ENCODE results near the gene TMEM187. TPM values are rescaled to one million over a fixed set of nuclear protein-coding genes. Genes with fewer than 3 reads are reported as not detected.

Gene TMEM187
- total RNA-seq, 2 experiments from 2014 or later: 1.4 to 4.5 TPM

DNA sequence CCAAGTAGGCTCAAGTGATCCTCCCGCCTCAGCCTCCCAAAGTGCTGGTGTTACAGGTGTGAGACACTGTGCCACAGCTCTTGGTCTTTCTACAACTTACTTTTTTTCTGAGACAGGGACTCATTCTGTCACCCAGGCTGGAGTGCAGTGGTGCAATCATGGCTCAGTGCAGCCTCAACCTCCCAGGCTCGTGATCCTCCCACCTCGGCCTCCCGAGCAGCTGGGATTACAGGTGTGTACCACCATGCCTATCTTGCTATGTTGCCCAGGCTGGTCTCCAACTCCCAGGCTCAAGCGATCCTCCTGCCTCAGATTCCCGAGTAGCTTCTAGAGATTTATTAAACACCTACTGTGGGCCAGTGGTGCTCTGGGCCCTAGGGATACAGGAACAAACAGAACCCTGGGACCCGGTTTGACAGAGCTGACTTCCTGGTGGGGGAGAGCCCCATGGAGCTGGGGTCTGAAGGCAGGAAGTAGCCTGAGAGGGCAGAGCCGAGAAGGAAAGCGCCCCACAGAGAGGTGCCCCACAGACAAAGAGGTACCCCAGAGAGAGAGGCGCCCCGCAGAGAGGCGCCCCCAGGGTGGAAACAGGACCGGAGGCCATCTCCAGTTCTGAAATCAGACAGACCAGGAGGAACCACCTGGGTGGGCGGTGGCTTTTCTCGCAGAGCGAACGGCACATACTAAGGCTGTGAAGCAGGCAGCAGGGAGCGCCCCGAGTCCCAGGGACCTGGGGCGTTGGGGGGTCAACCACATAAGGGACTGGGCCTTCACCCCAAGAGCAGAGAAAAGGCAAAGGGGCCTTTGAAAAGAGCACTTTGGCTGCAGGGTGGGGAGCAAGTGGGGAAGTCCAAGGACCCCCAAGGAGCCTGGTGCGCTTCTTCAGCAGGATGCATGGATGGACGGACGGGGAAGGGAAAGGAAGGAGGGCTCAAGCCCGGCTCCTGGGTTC is 42.2 kb downstream of the TMEM187 start:
- no TSS peak for BruUV-seq (replicated peaks)
- CTCF ChIA-PET (ENCODE audit: unreplicated experiment): no interaction called here
- Histone ChIP-seq H2AFZ (ENCODE audit: low read length) (no peak overlapping the region), H3K4me1 (ENCODE audit: insufficient read depth, low read length, poor library complexity, severe bottlenecking) (peaks cover 8% of the 10 kb centered on the region), H3K36me3 (ENCODE audit: insufficient read depth, low read length) (peaks cover 77% of the 10 kb centered on the region), H3K4me3 (ENCODE audit: low read depth, low read length, poor library complexity, severe bottlenecking) (no peak overlapping the region), H3K4me2 (ENCODE audit: low read length) (no peak overlapping the region), H3K79me2 (ENCODE audit: insufficient read depth, low read depth, low read length) (no peaks in the 10 kb centered on the region; the same call in 1 of the 2 replicates), H3K9me3 (ENCODE audit: low read length) (no peaks in the 10 kb centered on the region), H4K20me1 (ENCODE audit: insufficient read depth, low read length) (no peaks in the 10 kb centered on the region), H3K27ac (ENCODE audit: low read depth, low read length, poor library complexity, severe bottlenecking) (no peak overlapping the region), H3K9me2 (ENCODE audit: insufficient read depth, low read length) (no peaks in the 10 kb centered on the region)
- intact Hi-C loops (cut with micrococcal nuclease; ENCODE audit: unreplicated experiment): no loop called here
- no peak for DNase-seq (ENCODE audit: low spot score)
- TF ChIP-seq, protein P1, sequence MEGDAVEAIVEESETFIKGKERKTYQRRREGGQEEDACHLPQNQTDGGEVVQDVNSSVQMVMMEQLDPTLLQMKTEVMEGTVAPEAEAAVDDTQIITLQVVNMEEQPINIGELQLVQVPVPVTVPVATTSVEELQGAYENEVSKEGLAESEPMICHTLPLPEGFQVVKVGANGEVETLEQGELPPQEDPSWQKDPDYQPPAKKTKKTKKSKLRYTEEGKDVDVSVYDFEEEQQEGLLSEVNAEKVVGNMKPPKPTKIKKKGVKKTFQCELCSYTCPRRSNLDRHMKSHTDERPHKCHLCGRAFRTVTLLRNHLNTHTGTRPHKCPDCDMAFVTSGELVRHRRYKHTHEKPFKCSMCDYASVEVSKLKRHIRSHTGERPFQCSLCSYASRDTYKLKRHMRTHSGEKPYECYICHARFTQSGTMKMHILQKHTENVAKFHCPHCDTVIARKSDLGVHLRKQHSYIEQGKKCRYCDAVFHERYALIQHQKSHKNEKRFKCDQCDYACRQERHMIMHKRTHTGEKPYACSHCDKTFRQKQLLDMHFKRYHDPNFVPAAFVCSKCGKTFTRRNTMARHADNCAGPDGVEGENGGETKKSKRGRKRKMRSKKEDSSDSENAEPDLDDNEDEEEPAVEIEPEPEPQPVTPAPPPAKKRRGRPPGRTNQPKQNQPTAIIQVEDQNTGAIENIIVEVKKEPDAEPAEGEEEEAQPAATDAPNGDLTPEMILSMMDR (conservative IDR thresholded peaks at IDR 0.05; ENCODE audit: low read length): no peak
- no peak for TF ChIP-seq EZH2phosphoT487 (IDR thresholded peaks at IDR 0.05; ENCODE audit: borderline replicate concordance, low read depth, low read length)
- POLR2A ChIA-PET: no interaction called here

DNA sequence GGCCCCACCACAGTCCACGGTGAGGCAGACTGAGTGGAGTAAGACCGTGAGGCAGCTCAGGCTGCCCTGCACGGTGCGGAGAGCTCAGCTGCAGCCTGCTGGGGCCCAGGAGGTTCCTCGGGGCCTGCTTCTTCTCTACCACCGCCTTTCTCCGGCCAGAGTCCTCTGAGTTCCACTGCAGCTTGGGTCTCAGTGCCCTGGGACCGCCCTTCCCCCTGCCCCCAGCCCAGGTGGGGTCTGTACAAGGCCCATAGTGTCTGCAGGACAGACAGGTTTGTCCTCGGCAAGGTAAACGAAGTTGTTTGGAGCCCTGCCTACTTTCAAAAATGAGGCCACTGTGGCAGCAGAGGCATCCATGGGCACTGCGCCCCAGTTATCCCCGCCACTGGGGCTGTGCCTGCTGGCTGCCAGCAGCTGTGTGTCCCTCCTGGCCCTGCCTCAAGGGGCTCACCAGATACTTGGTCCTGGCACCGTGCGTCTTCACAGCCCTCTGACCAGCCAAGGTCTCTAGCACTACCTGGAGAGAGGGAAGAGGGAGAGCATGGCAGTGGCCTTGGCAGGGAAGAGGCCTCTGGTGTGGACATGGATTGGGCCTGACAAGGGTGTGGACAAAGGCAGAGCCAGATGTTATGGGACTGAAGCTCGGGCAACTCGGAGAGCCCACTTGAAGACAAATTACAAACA is 43.2 kb downstream of the TMEM187 start:
- Histone ChIP-seq H4K20me1 (ENCODE audit: insufficient read depth, low read length) (no peaks in the 10 kb centered on the region), H3K36me3 (ENCODE audit: insufficient read depth, low read length) (peaks cover 68% of the 10 kb centered on the region), H3K4me1 (ENCODE audit: insufficient read depth, low read length, poor library complexity, severe bottlenecking) (peaks cover 11% of the 10 kb centered on the region), H2AFZ (ENCODE audit: low read length) (no peak overlapping the region), H3K4me2 (ENCODE audit: low read length) (no peak overlapping the region), H3K9me3 (ENCODE audit: low read length) (no peaks in the 10 kb centered on the region), H3K4me3 (ENCODE audit: low read depth, low read length, poor library complexity, severe bottlenecking) (no peak overlapping the region), H3K79me2 (ENCODE audit: insufficient read depth, low read depth, low read length) (peaks cover under 1% of the 10 kb centered on the region; the same call in 1 of the 2 replicates), H3K9me2 (ENCODE audit: insufficient read depth, low read length) (no peaks in the 10 kb centered on the region), H3K27ac (ENCODE audit: low read depth, low read length, poor library complexity, severe bottlenecking) (no peak overlapping the region)
- intact Hi-C loops (cut with micrococcal nuclease; ENCODE audit: unreplicated experiment): no loop called here
- CTCF ChIA-PET (ENCODE audit: unreplicated experiment): no interaction called here
- TF ChIP-seq, protein P1 (conservative IDR thresholded peaks at IDR 0.05; ENCODE audit: low read length): no peak
- no peak for TF ChIP-seq EZH2phosphoT487 (IDR thresholded peaks at IDR 0.05; ENCODE audit: borderline replicate concordance, low read depth, low read length)
- POLR2A ChIA-PET: no interaction called here
- DNase-seq (ENCODE audit: low spot score): no peak
- no TSS peak for BruUV-seq (replicated peaks)
